AG09319 (cell line): ENCODE data around the gene FTL.

Experiments used
- DNase-seq: peaks from one replicate; pipeline ENCODE4 v3.0.0-alpha.2; 2010; ENCODE audit warnings: low read depth; ENCODE audit errors: extremely low read depth
- CTCF ChIP-seq: IDR thresholded peaks from 2 replicates; pipeline ENCODE4 v1.5.1; 2011; ENCODE audit warnings: low read depth, mild to moderate bottlenecking, inconsistent platforms, low read length, moderate library complexity

The FTL gene

GRCh38 chr19:48988860-48989259 is 23.8 kb downstream of the FTL start:
- DNase-seq: no peak
- TF ChIP-seq CTCF: no peak

DNA sequence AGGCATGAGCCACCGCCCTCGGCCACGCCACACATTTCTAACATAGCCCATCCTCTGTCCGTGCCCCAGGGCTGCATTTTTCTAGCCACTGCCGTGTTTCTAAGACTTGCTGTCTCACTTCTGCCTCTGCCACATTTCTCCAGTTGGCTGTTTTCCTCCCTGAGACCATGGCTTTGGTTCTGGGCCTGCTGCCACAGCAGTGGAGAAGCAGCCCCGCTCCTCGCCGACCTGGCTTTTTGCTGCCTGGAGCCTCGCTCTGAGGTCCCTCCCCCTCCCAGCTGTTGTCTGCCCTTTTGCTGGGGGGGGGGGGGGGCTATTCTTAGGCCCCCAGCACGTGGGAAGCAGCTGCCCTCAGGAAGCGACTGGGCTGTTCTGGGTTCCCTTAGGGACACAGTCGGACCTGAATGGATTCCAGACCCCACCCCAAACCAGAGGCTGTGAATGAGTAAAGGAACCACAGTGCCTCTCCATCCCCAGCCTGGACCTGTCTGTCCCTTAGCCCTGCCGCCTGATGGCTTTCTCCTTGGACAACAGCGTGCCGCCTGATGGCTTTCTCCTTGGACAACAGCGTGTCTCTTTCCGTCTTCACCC is 24.7 kb downstream of the FTL start:
- no peak for DNase-seq
- TF ChIP-seq CTCF: no peak

- TF ChIP-seq CTCF: no peak
- no peak for DNase-seq
These were observed 25.3 kb downstream of the FTL start for GRCh38 chr19:48990400-48990799.

DNA sequence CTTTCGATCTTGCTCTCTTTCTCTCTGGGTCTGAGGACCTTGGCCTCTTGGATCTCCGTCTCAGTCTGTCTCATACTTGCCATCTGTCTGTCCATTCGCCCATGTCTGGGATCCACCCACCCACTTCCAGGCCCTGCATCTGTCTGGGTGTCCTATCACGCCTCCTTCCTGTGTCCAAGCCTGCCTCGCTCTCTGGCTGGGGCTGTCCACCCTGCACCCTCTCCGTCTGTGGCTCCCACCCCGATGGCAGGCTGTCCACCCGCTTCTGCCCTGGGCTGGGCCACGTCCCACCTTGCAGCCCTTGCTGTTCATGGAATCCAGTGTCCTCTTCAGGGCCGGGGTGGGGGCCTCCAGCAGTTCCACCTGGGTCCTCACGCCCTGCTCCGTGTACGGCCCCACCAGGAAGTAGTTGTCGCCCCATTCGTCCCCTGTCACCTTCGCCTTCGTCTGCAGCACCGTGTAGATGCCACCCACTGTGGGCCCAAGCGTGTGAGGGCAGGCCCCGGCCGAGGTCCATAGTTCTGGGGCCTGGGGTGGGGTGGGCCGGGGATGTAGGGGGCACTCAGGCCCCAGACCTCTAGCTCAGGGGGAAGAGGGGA is 26.0 kb downstream of the FTL start:
- no peak for TF ChIP-seq CTCF
- no peak for DNase-seq

DNA sequence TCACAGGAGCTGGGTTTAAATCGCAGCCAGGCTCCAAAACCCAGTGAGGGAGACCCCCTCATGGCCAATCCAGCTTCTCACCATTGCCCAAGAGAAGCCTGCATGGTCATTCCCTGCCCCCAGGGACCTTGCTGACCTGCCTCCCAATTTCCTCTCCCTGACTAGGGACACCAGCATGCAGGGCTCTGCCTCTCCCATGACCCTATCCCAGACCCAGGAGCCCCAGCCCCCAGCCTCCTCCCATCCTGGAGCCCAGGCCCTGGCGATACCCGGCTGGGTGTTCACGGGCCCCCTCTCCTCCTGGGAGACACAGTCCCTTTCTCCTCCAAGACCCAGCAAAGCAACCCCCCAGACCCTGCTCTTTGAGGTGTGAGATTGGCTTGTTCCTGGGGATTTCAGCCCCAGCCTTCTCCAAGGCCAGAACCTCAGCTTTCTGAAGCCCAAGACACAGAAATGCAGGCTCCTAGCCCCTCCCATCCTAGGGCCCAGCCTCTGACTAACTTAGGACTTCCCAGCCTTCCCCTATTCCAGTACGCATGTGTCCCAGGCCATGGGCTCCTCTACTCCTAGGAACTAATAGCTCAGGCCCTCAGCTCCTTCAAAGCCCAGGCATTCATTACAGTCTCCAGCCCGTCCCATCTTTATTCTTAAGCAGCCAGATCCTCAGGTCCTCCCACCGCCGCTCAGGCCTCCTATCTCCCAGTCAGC is 26.9 kb downstream of the FTL start:
- TF ChIP-seq CTCF: no peak
- peak; percentile 56 for DNase-seq

DNA sequence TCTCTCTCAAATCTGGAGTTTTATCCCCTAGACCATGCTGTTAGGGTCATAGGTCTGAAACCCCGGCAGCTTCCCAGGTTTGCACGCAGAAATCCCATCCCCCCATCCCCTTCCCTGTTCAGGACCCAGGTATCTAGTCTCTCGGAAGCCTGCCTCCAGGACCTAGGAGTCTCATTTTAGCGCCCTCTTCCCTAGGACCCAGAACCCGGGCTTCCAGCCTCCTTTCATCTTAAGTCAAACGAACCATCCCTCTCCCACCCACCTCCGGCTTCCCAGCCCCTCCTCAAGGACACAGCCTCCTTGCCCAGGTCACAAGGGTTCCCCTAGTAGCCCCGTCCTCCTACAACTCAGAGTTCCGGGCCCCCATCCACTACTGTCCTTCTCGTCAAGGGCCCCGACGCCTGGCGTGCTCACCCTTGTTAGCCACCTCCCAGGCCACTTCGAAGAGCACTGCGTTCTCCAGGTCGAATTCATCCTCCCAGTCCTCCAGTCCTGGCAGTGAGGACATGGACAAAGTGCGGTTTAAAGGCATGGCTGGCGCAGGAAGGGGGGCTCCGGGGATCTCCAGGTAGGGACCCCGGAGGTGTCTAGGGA is 27.6 kb downstream of the FTL start:
- no peak for TF ChIP-seq CTCF
- DNase-seq: no peak
